ENCODE results near the gene POU2F3. TPM values are rescaled to one million over a fixed set of nuclear protein-coding genes. Genes with fewer than 3 reads are reported as not detected.
A peak's percentile ranks its signal among the peaks of the same experiment; 100 is the strongest.

POU2F3 gene
- total and polyA plus RNA-seq, 2 of the 13 experiments (the other 11 are each of a cell fraction or from before 2014, with no cell fraction given) = not detected

GRCh38 chr11:120208777-120209176, 31.2 kb upstream of the POU2F3 start (continued):
- no peak for TF ChIP-seq RBM39 (IDR thresholded peaks at IDR 0.05; ENCODE audit: low read depth, low read length, poor library complexity, severe bottlenecking)
- TF ChIP-seq ETV5 (CRISPR knock-in tag; IDR thresholded peaks at IDR 0.05; ENCODE audit: borderline replicate concordance) = peak; percentile 64
- peak; percentile 34; the same call in 1 of the 2 replicates for TF ChIP-seq GABPB1 (CRISPR knock-in tag; IDR thresholded peaks at IDR 0.05)
- peak; percentile 73; the same call in 1 of the 2 replicates for TF ChIP-seq SAP130 (CRISPR knock-in tag; IDR thresholded peaks at IDR 0.05; ENCODE audit: low read depth)
- no peak for TF ChIP-seq ZNF75D (CRISPR knock-in tag; IDR thresholded peaks at IDR 0.05; ENCODE audit: borderline replicate concordance)
- no peak for TF ChIP-seq AKAP8 (CRISPR knock-in tag; IDR thresholded peaks at IDR 0.05)
- no peak for TF ChIP-seq IRF9 (CRISPR knock-in tag; IDR thresholded peaks at IDR 0.05; ENCODE audit: borderline replicate concordance)
- no peak for TF ChIP-seq NR2C2 (CRISPR knock-in tag; IDR thresholded peaks at IDR 0.05; ENCODE audit: borderline replicate concordance)
- no peak for TF ChIP-seq ZNF557 (CRISPR knock-in tag; IDR thresholded peaks at IDR 0.05)
- TF ChIP-seq NAIF1 (CRISPR knock-in tag; IDR thresholded peaks at IDR 0.05; ENCODE audit: borderline replicate concordance) = no peak
- no peak for TF ChIP-seq NCOA5 (CRISPR knock-in tag; IDR thresholded peaks at IDR 0.05)
- TF ChIP-seq ZNF891 (CRISPR knock-in tag; IDR thresholded peaks at IDR 0.05) = no peak
- TF ChIP-seq ZNF33B (CRISPR knock-in tag; IDR thresholded peaks at IDR 0.05) = no peak
- TF ChIP-seq ZNF530 (CRISPR knock-in tag; IDR thresholded peaks at IDR 0.05; ENCODE audit: low read depth) = no peak
- TF ChIP-seq MIXL1 (CRISPR knock-in tag; IDR thresholded peaks at IDR 0.05) = 0 out of 2 replicates have a peak, but pooled peaks have one; percentile 13
- no peak for TF ChIP-seq HNRNPK (IDR thresholded peaks at IDR 0.05; ENCODE audit: low read depth, low read length, poor library complexity, severe bottlenecking)
- no peak for TF ChIP-seq CSRNP1 (CRISPR knock-in tag; IDR thresholded peaks at IDR 0.05)
- no peak for TF ChIP-seq RBM22 (optimal IDR thresholded peaks at IDR 0.05; ENCODE audit: low read length)
- TF ChIP-seq ZNF275 (CRISPR knock-in tag; IDR thresholded peaks at IDR 0.05; ENCODE audit: borderline replicate concordance) = no peak
- TF ChIP-seq ZNF567 (CRISPR knock-in tag; IDR thresholded peaks at IDR 0.05; ENCODE audit: borderline replicate concordance) = no peak
- no peak for TF ChIP-seq GTF3A (CRISPR knock-in tag; conservative IDR thresholded peaks at IDR 0.05)
- 0 out of 4 replicates have a peak, but pooled peaks of 1 of the 2 experiments have one; percentile 46 for TF ChIP-seq KLF16 (CRISPR knock-in tag; IDR thresholded peaks at IDR 0.05)
- no peak for TF ChIP-seq MLXIP (CRISPR knock-in tag; IDR thresholded peaks at IDR 0.05; ENCODE audit: borderline replicate concordance)
- no peak for TF ChIP-seq ZNF660 (CRISPR knock-in tag; IDR thresholded peaks at IDR 0.05; ENCODE audit: borderline replicate concordance, low read depth)
- no peak for TF ChIP-seq HOXD1 (CRISPR knock-in tag; IDR thresholded peaks at IDR 0.05)
